HEK293T (cell line): ENCODE results near the gene OTUB1.

Experiments used
- CTCF ChIA-PET: fragments of 350-600 bp; formaldehyde crosslinking; extraction: SDS; loops from one replicate; lab custom pipeline; 2021; ENCODE audit warnings: antibody characterized with exemption, inconsistent platforms; lab: Yijun Ruan, JAX
- POLR2A ChIA-PET: fragments of 350-600 bp; formaldehyde crosslinking; extraction: SDS; loops from one replicate; lab custom pipeline; 2020; ENCODE audit warnings: antibody characterized with exemption, inconsistent platforms; lab: Yijun Ruan, JAX
- DNase-seq: peaks from one replicate; pipeline ENCODE4 v3.0.0; 2012; ENCODE audit warnings: mixed read lengths; ENCODE audit errors: extremely low spot score
- ARNT ChIP-seq: fragments of 450-650 bp; IDR thresholded peaks from 2 replicates; pipeline ENCODE4 v1.6.1; 2017; ENCODE audit warnings: mild to moderate bottlenecking
- BHLHE40 ChIP-seq: fragments of 450-650 bp; IDR thresholded peaks from 2 replicates; pipeline ENCODE4 v1.6.1; 2016; ENCODE audit warnings: mild to moderate bottlenecking, moderate library complexity, borderline replicate concordance
- CTBP1 ChIP-seq: fragments of 450-650 bp; IDR thresholded peaks from 2 replicates; pipeline ENCODE4 v1.6.1; 2016; ENCODE audit warnings: borderline replicate concordance
- ELF4 ChIP-seq: fragments of 450-650 bp; IDR thresholded peaks from 2 replicates; pipeline ENCODE4 v1.6.1; 2017; ENCODE audit warnings: antibody characterized with exemption
- FOXA1 ChIP-seq: fragments of 450-650 bp; IDR thresholded peaks from 2 replicates; pipeline ENCODE4 v1.6.1; 2016; ENCODE audit warnings: mild to moderate bottlenecking
- FOXK2 ChIP-seq: fragments of 450-650 bp; IDR thresholded peaks from 2 replicates; pipeline ENCODE4 v1.6.1; 2016; ENCODE audit warnings: mild to moderate bottlenecking
- FOXM1 ChIP-seq: fragments of 450-650 bp; IDR thresholded peaks from 2 replicates; pipeline ENCODE4 v1.6.1; 2017; ENCODE audit warnings: mild to moderate bottlenecking, borderline replicate concordance
- HDGF ChIP-seq: fragments of 450-650 bp; IDR thresholded peaks from 2 replicates; pipeline ENCODE4 v1.6.1; 2017; ENCODE audit warnings: antibody characterized with exemption, borderline replicate concordance
- L3MBTL2 ChIP-seq: fragments of 450-650 bp; conservative IDR thresholded peaks from 2 replicates; pipeline ENCODE4 v1.6.1; 2016; ENCODE audit warnings: mild to moderate bottlenecking
- LEF1 ChIP-seq: fragments of 450-650 bp; IDR thresholded peaks from 2 replicates; pipeline ENCODE4 v1.6.1; 2017; ENCODE audit warnings: mild to moderate bottlenecking, borderline replicate concordance
- NFRKB ChIP-seq: fragments of 450-650 bp; IDR thresholded peaks from 2 replicates; pipeline ENCODE4 v1.6.1; 2016; ENCODE audit warnings: mild to moderate bottlenecking, moderate library complexity
- PKNOX1 ChIP-seq: fragments of 450-650 bp; IDR thresholded peaks from 2 replicates; pipeline ENCODE4 v1.6.1; 2016
- SP1 ChIP-seq: fragments of 450-650 bp; IDR thresholded peaks from 2 replicates; pipeline ENCODE4 v1.6.1; 2017
- SUZ12 ChIP-seq: fragments of 450-650 bp; IDR thresholded peaks from 2 replicates; pipeline ENCODE4 v1.6.1; 2016; ENCODE audit warnings: mild to moderate bottlenecking
- TARDBP ChIP-seq: fragments of 450-650 bp; IDR thresholded peaks from 2 replicates; pipeline ENCODE4 v1.6.1; 2016
- ZNF384 ChIP-seq: fragments of 450-650 bp; IDR thresholded peaks from 2 replicates; pipeline ENCODE4 v1.6.1; 2016

OTUB1 gene

GRCh38 chr11:64031001-64031400 lies 44.8 kb downstream of the OTUB1 start:
- POLR2A ChIA-PET = interaction anchor here (1.0 kb wide), 1 partner anchor 33 kb away, joined by 3 read pairs; no protein-coding TSS in a partner anchor
- CTCF ChIA-PET = interaction anchor here (0.9 kb wide), 1 partner anchor 11 kb away, joined by 3 read pairs; no protein-coding TSS in a partner anchor
- DNase-seq = no peak
- no peak for TF ChIP-seq LEF1
- no peak for TF ChIP-seq BHLHE40
- no peak for TF ChIP-seq NFRKB
- no peak for TF ChIP-seq ZNF384
- no peak for TF ChIP-seq FOXK2
- no peak for TF ChIP-seq CTBP1
- TF ChIP-seq ARNT = no peak
- no peak for TF ChIP-seq FOXA1
- TF ChIP-seq SUZ12 = no peak
- no peak for TF ChIP-seq SP1
- no peak for TF ChIP-seq L3MBTL2
- TF ChIP-seq PKNOX1 = no peak
- TF ChIP-seq TARDBP = no peak
- TF ChIP-seq HDGF = no peak
- no peak for TF ChIP-seq FOXM1
- no peak for TF ChIP-seq ELF4

- TF ChIP-seq ZNF384 = no peak
- TF ChIP-seq HDGF = no peak
- TF ChIP-seq CTBP1 = no peak
- TF ChIP-seq FOXA1 = no peak
- no peak for TF ChIP-seq ARNT
- TF ChIP-seq SUZ12 = no peak
- no peak for TF ChIP-seq L3MBTL2
- TF ChIP-seq LEF1 = no peak
- no peak for TF ChIP-seq ELF4
- no peak for TF ChIP-seq TARDBP
- no peak for TF ChIP-seq FOXM1
- TF ChIP-seq PKNOX1 = no peak
- TF ChIP-seq SP1 = no peak
- POLR2A ChIA-PET = interaction anchor here (0.6 to 1.0 kb wide), 2 partner anchors 12 to 34 kb away, joined by 3 read pairs; no protein-coding TSS in a partner anchor
- no peak for DNase-seq
- CTCF ChIA-PET = interaction anchor here (0.6 kb wide), 1 partner anchor 104 kb away, joined by 3 read pairs; no protein-coding TSS in a partner anchor
These were observed 45.8 kb downstream of the OTUB1 start for GRCh38 chr11:64032050-64032449.

- ChIA-PET CTCF (interaction anchor here (0.5 kb wide), 1 partner anchor 140 kb away, joined by 3 read pairs; no protein-coding TSS in a partner anchor), POLR2A (no interaction called here)
- TF ChIP-seq FOXA1 = no peak
- no peak for TF ChIP-seq ZNF384
- no peak for TF ChIP-seq NFRKB
- TF ChIP-seq HDGF = no peak
- TF ChIP-seq L3MBTL2 = no peak
- no peak for TF ChIP-seq SUZ12
- no peak for TF ChIP-seq ELF4
- TF ChIP-seq FOXK2 = no peak
- TF ChIP-seq PKNOX1 = no peak
- no peak for TF ChIP-seq SP1
- no peak for TF ChIP-seq TARDBP
- TF ChIP-seq LEF1 = no peak
- TF ChIP-seq BHLHE40 = no peak
- no peak for TF ChIP-seq CTBP1
- no peak for DNase-seq
These were observed 48.2 kb downstream of the OTUB1 start for GRCh38 chr11:64034411-64034811.

GRCh38 chr11:64035081-64035524 lies 48.9 kb downstream of the OTUB1 start:
- TF ChIP-seq ARNT = no peak
- no peak for TF ChIP-seq SP1
- no peak for TF ChIP-seq CTBP1
- no peak for TF ChIP-seq L3MBTL2
- no peak for TF ChIP-seq SUZ12
- TF ChIP-seq PKNOX1 = no peak
- no peak for TF ChIP-seq HDGF

GRCh38 chr11:64035576-64035975 lies 49.3 kb downstream of the OTUB1 start, which contains the start of gene FLRT1:
TSS of gene FLRT1 (plus strand) at chr11:64035931. CDS start at chr11:64116268, 80,337 bp downstream.
- ChIA-PET POLR2A (no interaction called here), CTCF (no interaction called here)
- TF ChIP-seq CTBP1 = no peak
- no peak for TF ChIP-seq NFRKB
- no peak for TF ChIP-seq HDGF
- no peak for TF ChIP-seq L3MBTL2
- no peak for TF ChIP-seq BHLHE40
- TF ChIP-seq SP1 = no peak
- TF ChIP-seq ELF4 = no peak
- no peak for TF ChIP-seq PKNOX1
- TF ChIP-seq SUZ12 = no peak
- TF ChIP-seq FOXM1 = no peak
- TF ChIP-seq ARNT = no peak
- TF ChIP-seq FOXK2 = no peak
- no peak for TF ChIP-seq FOXA1
- TF ChIP-seq TARDBP = no peak
- TF ChIP-seq LEF1 = no peak
- TF ChIP-seq ZNF384 = no peak
- peak; percentile 39 for DNase-seq

More at GRCh38 chr11:64035081-64035524, 48.9 kb downstream of the OTUB1 start:
- no peak for DNase-seq
- ChIA-PET POLR2A (no interaction called here), CTCF (no interaction called here)
